BE2C (cell line): ENCODE measurements around the gene RSPO1.

Experiments
- DNase-seq: peaks from one replicate; pipeline ENCODE4 v3.0.0-alpha.2; 2020
- H3K27me3 ChIP-seq: fragments of 250-450 bp; sonication (Bioruptor Pico); 2 replicates; pipeline ENCODE4 v1.5.1; 2020; ENCODE audit warnings: mild to moderate bottlenecking
- H3K36me3 ChIP-seq: fragments of 250-450 bp; sonication (Bioruptor Pico); 2 replicates; pipeline ENCODE4 v1.5.1; 2020; ENCODE audit warnings: mild to moderate bottlenecking
- H3K4me1 ChIP-seq: fragments of 250-450 bp; sonication (Bioruptor Pico); 2 replicates; pipeline ENCODE4 v1.5.1; 2020
- H3K4me3 ChIP-seq: 2 replicates; pipeline ENCODE4 v1.5.1; 2011; ENCODE audit warnings: low read depth, low read length
- H3K9me3 ChIP-seq: fragments of 250-450 bp; sonication (Bioruptor Pico); 2 replicates; pipeline ENCODE4 v1.5.1; 2020
- CTCF ChIP-seq: IDR thresholded peaks from 2 replicates; pipeline ENCODE4 v1.5.1; 2012; ENCODE audit warnings: mild to moderate bottlenecking, low read depth, low read length

Gene RSPO1

GRCh38 chr1:37658486-37658885 lies 23.8 kb upstream of the RSPO1 start:
- no peaks in the 10 kb centered on the region for H3K9me3 ChIP-seq
- H3K36me3 ChIP-seq, result no peaks in the 10 kb centered on the region
- H3K4me1 ChIP-seq, result peaks cover 4% of the 10 kb centered on the region
- no peak for DNase-seq
- no peak for TF ChIP-seq CTCF
- no peaks in the 10 kb centered on the region for H3K27me3 ChIP-seq
- no peak overlapping the region for H3K4me3 ChIP-seq

GRCh38 chr1:37657620-37658412 lies 23.1 kb upstream of the RSPO1 start:
- Histone ChIP-seq H3K4me3 (no peak overlapping the region), H3K4me1 (no peaks in the 10 kb centered on the region), H3K27me3 (no peaks in the 10 kb centered on the region), H3K36me3 (no peaks in the 10 kb centered on the region), H3K9me3 (no peaks in the 10 kb centered on the region)
- no peak for TF ChIP-seq CTCF
- DNase-seq, result no peak

- Histone ChIP-seq H3K4me3 (no peak overlapping the region), H3K36me3 (no peaks in the 10 kb centered on the region), H3K27me3 (no peaks in the 10 kb centered on the region), H3K9me3 (no peaks in the 10 kb centered on the region), H3K4me1 (no peaks in the 10 kb centered on the region)
- DNase-seq, result no peak
- no peak for TF ChIP-seq CTCF
Measured at GRCh38 chr1:37656881-37657280, 22.2 kb upstream of the RSPO1 start.

- H3K4me1 ChIP-seq, result no peaks in the 10 kb centered on the region
- TF ChIP-seq CTCF, result no peak
- no peaks in the 10 kb centered on the region for H3K36me3 ChIP-seq
- H3K27me3 ChIP-seq, result no peaks in the 10 kb centered on the region
- no peak overlapping the region for H3K4me3 ChIP-seq
- H3K9me3 ChIP-seq, result no peaks in the 10 kb centered on the region
- DNase-seq, result no peak
Measured at GRCh38 chr1:37656026-37656425, 21.3 kb upstream of the RSPO1 start.

GRCh38 chr1:37655274-37655673 lies 20.6 kb upstream of the RSPO1 start:
- Histone ChIP-seq H3K4me1 (no peaks in the 10 kb centered on the region), H3K4me3 (no peak overlapping the region), H3K9me3 (no peaks in the 10 kb centered on the region), H3K27me3 (no peaks in the 10 kb centered on the region), H3K36me3 (no peaks in the 10 kb centered on the region)
- no peak for DNase-seq
- no peak for TF ChIP-seq CTCF

- Histone ChIP-seq H3K4me3 (no peak overlapping the region), H3K36me3 (no peaks in the 10 kb centered on the region), H3K4me1 (no peaks in the 10 kb centered on the region), H3K27me3 (no peaks in the 10 kb centered on the region), H3K9me3 (no peaks in the 10 kb centered on the region)
- TF ChIP-seq CTCF, result no peak
- DNase-seq, result no peak
Measured at GRCh38 chr1:37653906-37654305, 19.2 kb upstream of the RSPO1 start.
